ENCODE results near the gene FNBP1. TPM values are rescaled to one million over a fixed set of nuclear protein-coding genes. Genes with fewer than 3 reads are reported as not detected.

Gene FNBP1
- total RNA-seq, 1 donor from 2014 or later: 34.9 TPM

DNA sequence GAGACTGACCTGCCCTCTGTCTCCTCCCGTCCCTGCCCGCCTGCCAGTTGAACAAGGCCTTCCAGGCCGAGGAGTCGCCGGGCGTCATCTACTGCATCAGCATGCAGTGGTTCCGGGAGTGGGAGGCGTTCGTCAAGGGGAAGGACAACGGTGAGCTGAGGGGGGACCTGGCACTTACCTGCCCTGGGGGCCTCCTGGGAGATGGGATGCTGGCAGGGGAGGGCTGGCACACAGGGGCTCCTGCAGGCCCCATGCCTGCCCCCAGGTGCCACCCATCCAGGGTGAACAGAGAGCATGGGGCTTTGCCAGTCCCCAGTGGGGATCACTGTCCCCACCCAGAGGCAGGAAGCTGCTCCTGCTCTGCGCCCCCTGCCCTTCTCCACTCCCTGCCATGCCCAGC is 164.7 kb downstream of the FNBP1 start:
- no peaks in the 10 kb centered on the region for H3K27me3 Mint-ChIP-seq (ENCODE audit: insufficient read depth, low read depth)
- no peaks in the 10 kb centered on the region for H3K9me3 Mint-ChIP-seq
- Histone ChIP-seq H3K27ac (no peak overlapping the region), H3K9ac (no peak overlapping the region), H3K36me3 (no peaks in the 10 kb centered on the region), H3K9me3 (ENCODE audit: low read depth) (no peaks in the 10 kb centered on the region), H3K4me3 (no peak overlapping the region), H3K4me1 (no peaks in the 10 kb centered on the region), H3K79me2 (ENCODE audit: low read depth) (no peaks in the 10 kb centered on the region), H3K27me3 (no peaks in the 10 kb centered on the region), H3F3A (ENCODE audit: low read depth) (no peaks in the 10 kb centered on the region), H3K4me2 (no peak overlapping the region), H2AFZ (replicated peaks) (no peak overlapping the region), H4K20me1 (ENCODE audit: low read depth) (no peaks in the 10 kb centered on the region)
- H3K27ac Mint-ChIP-seq: no peak overlapping the region
- H3K4me3 Mint-ChIP-seq: no peak overlapping the region
- DNase-seq (ENCODE audit: low spot score): no peak
- TF ChIP-seq EZH2 (IDR thresholded peaks at IDR 0.05) (no peak), EZH2phosphoT487 (IDR thresholded peaks at IDR 0.05) (no peak)
- TF ChIP-seq, protein P1, sequence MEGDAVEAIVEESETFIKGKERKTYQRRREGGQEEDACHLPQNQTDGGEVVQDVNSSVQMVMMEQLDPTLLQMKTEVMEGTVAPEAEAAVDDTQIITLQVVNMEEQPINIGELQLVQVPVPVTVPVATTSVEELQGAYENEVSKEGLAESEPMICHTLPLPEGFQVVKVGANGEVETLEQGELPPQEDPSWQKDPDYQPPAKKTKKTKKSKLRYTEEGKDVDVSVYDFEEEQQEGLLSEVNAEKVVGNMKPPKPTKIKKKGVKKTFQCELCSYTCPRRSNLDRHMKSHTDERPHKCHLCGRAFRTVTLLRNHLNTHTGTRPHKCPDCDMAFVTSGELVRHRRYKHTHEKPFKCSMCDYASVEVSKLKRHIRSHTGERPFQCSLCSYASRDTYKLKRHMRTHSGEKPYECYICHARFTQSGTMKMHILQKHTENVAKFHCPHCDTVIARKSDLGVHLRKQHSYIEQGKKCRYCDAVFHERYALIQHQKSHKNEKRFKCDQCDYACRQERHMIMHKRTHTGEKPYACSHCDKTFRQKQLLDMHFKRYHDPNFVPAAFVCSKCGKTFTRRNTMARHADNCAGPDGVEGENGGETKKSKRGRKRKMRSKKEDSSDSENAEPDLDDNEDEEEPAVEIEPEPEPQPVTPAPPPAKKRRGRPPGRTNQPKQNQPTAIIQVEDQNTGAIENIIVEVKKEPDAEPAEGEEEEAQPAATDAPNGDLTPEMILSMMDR (IDR thresholded peaks at IDR 0.05): no peak
- peaks cover 10% of the 10 kb centered on the region for H3K36me3 Mint-ChIP-seq
- no peaks in the 10 kb centered on the region for H3K4me1 Mint-ChIP-seq

DNA sequence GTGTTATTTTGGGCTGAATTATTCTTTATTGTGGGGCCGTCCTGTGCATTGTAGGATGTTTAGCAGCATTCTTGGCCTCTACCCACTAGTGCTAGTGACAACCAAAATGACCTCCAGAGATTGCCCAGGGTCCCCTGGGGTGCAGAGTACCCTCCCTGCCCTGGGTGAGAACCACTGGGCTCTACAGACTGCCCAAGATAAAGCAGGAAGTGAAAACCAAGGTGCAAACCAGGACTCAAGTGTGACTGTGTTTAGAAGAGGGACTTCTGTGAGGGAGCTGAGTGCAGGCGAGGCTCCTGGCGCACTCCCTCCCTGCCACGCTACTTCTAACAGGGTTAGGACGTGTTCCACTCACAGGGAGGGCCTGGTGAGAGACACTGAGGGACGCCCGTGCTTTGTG is 166.2 kb downstream of the FNBP1 start:
- H3K9me3 ChIP-seq (ENCODE audit: low read depth): no peaks in the 10 kb centered on the region
- H3F3A ChIP-seq (ENCODE audit: low read depth): no peaks in the 10 kb centered on the region
- no peaks in the 10 kb centered on the region for H4K20me1 ChIP-seq (ENCODE audit: low read depth)
- H3K27me3 ChIP-seq: no peaks in the 10 kb centered on the region
- H3K79me2 ChIP-seq (ENCODE audit: low read depth): no peaks in the 10 kb centered on the region
- TF ChIP-seq EZH2phosphoT487 (IDR thresholded peaks at IDR 0.05) (no peak), EZH2 (IDR thresholded peaks at IDR 0.05) (no peak)
- TF ChIP-seq, protein P1 (IDR thresholded peaks at IDR 0.05): no peak
- Mint-ChIP-seq H3K27me3 (ENCODE audit: insufficient read depth, low read depth) (no peaks in the 10 kb centered on the region), H3K27ac (no peak overlapping the region), H3K9me3 (no peaks in the 10 kb centered on the region), H3K4me3 (no peak overlapping the region), H3K36me3 (peaks cover 11% of the 10 kb centered on the region), H3K4me1 (no peaks in the 10 kb centered on the region)
- no peaks in the 10 kb centered on the region for H3K4me1 ChIP-seq
- H2AFZ ChIP-seq (replicated peaks): no peak overlapping the region
- no peak overlapping the region for H3K27ac ChIP-seq
- H3K4me3 ChIP-seq: no peak overlapping the region
- no peak for DNase-seq (ENCODE audit: low spot score)
- no peak overlapping the region for H3K9ac ChIP-seq
- H3K36me3 ChIP-seq: no peaks in the 10 kb centered on the region
- H3K4me2 ChIP-seq: no peak overlapping the region

DNA sequence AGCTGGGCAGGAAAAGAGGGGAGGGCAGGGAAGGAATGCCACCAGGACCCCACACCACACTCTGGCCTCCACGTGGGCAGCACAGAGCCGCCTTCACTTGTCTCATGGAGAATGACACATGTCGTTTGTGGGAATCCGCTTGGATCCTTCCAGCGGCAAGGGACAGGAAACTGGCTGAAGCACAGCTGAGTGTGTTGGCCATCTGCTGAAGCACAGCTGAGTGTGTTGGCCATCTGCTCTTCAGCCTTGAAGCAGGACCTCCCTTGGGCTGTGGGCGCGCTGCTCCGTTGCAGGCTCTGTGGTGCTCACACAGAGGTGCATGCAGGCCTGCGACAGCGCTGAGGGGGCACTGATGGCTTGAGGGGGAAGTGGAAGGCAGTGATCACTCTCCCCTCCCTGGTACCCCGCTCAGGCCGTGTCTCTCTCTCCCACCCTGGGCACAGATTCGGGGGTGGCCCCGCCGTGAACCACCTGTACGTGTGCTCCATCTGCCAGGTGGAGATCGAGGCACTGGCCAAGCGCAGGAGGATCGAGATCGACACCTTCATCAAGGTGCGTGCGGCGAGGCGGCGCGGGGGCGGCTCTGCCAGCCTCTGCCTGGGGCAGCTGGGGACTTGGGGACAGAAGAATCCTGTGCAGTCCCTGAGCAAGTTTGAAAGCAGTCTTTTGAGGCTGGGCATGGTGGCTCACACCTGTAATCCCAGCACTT is 167.1 kb downstream of the FNBP1 start:
- H3K4me1 ChIP-seq: no peaks in the 10 kb centered on the region
- no peaks in the 10 kb centered on the region for H3K9me3 ChIP-seq (ENCODE audit: low read depth)
- H3K9ac ChIP-seq: no peak overlapping the region
- no peaks in the 10 kb centered on the region for H3F3A ChIP-seq (ENCODE audit: low read depth)
- no peak overlapping the region for H3K4me2 ChIP-seq
- no peak overlapping the region for H3K4me3 ChIP-seq
- Mint-ChIP-seq H3K4me1 (peaks cover 5% of the 10 kb centered on the region), H3K9me3 (no peaks in the 10 kb centered on the region), H3K27ac (no peak overlapping the region), H3K27me3 (ENCODE audit: insufficient read depth, low read depth) (peaks cover 2% of the 10 kb centered on the region), H3K4me3 (no peak overlapping the region), H3K36me3 (peaks cover 12% of the 10 kb centered on the region)
- H3K27me3 ChIP-seq: no peaks in the 10 kb centered on the region
- H2AFZ ChIP-seq (replicated peaks): no peak overlapping the region
- no peak overlapping the region for H3K27ac ChIP-seq
- no peaks in the 10 kb centered on the region for H3K79me2 ChIP-seq (ENCODE audit: low read depth)
- no peaks in the 10 kb centered on the region for H3K36me3 ChIP-seq
- no peaks in the 10 kb centered on the region for H4K20me1 ChIP-seq (ENCODE audit: low read depth)
- TF ChIP-seq EZH2phosphoT487 (IDR thresholded peaks at IDR 0.05) (no peak), EZH2 (IDR thresholded peaks at IDR 0.05) (no peak)
- TF ChIP-seq, protein P1 (IDR thresholded peaks at IDR 0.05): no peak
- no peak for DNase-seq (ENCODE audit: low spot score)
